WTC11 (cell line): ENCODE results near the gene CCDC50. TPM values are rescaled to one million over a fixed set of nuclear protein-coding genes. Genes with fewer than 3 reads are reported as not detected.

Experiments
- ATAC-seq: fragments of 200-7000 bp; cut with Tn5 transposase; 2 replicates; pipeline ENCODE4 v1.10.0; 2021; ENCODE audit warnings: mild to moderate bottlenecking, moderate library complexity
- CTCF ChIA-PET: fragments of 300-600 bp; sonication (Branson Sonifier 250); formaldehyde crosslinking; loops from one replicate; lab custom pipeline; 2021; ENCODE audit warnings: antibody characterized with exemption; lab: Charles Lee
- POLR2A ChIA-PET: fragments of 350-600 bp; sonication (Branson Sonifier 250); formaldehyde crosslinking; loops from one replicate; lab custom pipeline; 2021; ENCODE audit warnings: antibody characterized with exemption; lab: Charles Lee
- DNase-seq: peaks from one replicate; pipeline ENCODE4 v3.0.0; 2021; ENCODE audit warnings: low spot score
- H3K27ac Mint-ChIP-seq: 2 replicates; pipeline ENCODE4 v1.8.0; 2021; ENCODE audit warnings: mixed read lengths
- H3K27me3 Mint-ChIP-seq: 2 replicates; pipeline ENCODE4 v1.8.0; 2021; ENCODE audit warnings: low read depth, mild to moderate bottlenecking, moderate library complexity, mixed read lengths
- H3K36me3 Mint-ChIP-seq: 2 replicates; pipeline ENCODE4 v1.8.0; 2021; ENCODE audit warnings: mixed read lengths
- H3K4me1 Mint-ChIP-seq: 2 replicates; pipeline ENCODE4 v1.8.0; 2022; ENCODE audit warnings: mixed read lengths
- H3K4me3 Mint-ChIP-seq: 2 replicates; pipeline ENCODE4 v1.8.0; 2021; ENCODE audit warnings: mild to moderate bottlenecking, moderate library complexity, mixed read lengths
- H3K9me3 Mint-ChIP-seq: 2 replicates; pipeline ENCODE4 v1.8.0; 2021; ENCODE audit warnings: mixed read lengths
- AR ChIP-seq: fragments of 250-450 bp; sonication (Bioruptor Pico); IDR thresholded peaks from 2 replicates; pipeline ENCODE4 v1.9.0; 2021; ENCODE audit warnings: mild to moderate bottlenecking
- ATF2 ChIP-seq: sonication (generic); formaldehyde crosslinking; IDR thresholded peaks from 2 replicates; pipeline ENCODE4 v1.8.1; 2022; ENCODE audit warnings: low read depth, missing genetic modification reagents, borderline replicate concordance
- CDX4 ChIP-seq: fragments of 250-450 bp; sonication (Bioruptor Pico); IDR thresholded peaks from 2 replicates; pipeline ENCODE4 v1.9.0; 2021; ENCODE audit warnings: moderate library complexity, mild to moderate bottlenecking, inconsistent platforms, borderline replicate concordance
- FOXP1 ChIP-seq: sonication (generic); formaldehyde crosslinking; IDR thresholded peaks from 2 replicates; pipeline ENCODE4 v1.8.0; 2022; ENCODE audit warnings: missing genetic modification reagents, mild to moderate bottlenecking, moderate library complexity, borderline replicate concordance
- FOXP4 ChIP-seq: sonication (generic); formaldehyde crosslinking; IDR thresholded peaks from 2 replicates; pipeline ENCODE4 v1.8.0; 2022; ENCODE audit warnings: mild to moderate bottlenecking, missing genetic modification reagents
- MLX ChIP-seq: sonication (generic); formaldehyde crosslinking; IDR thresholded peaks from 2 replicates; pipeline ENCODE4 v1.8.1; 2023; ENCODE audit warnings: mild to moderate bottlenecking, missing genetic modification reagents, moderate library complexity
- MXD4 ChIP-seq: fragments of 250-450 bp; sonication (Bioruptor Pico); IDR thresholded peaks from 2 replicates; pipeline ENCODE4 v1.8.0; 2021; ENCODE audit warnings: mild to moderate bottlenecking, moderate library complexity, borderline replicate concordance
- NFYB ChIP-seq: sonication (generic); formaldehyde crosslinking; conservative IDR thresholded peaks from 2 replicates; pipeline ENCODE4 v1.8.0; 2022; ENCODE audit warnings: low read depth, missing genetic modification reagents
- NR2C2 ChIP-seq: sonication (generic); formaldehyde crosslinking; IDR thresholded peaks from 2 replicates; pipeline ENCODE4 v1.8.0; 2022; ENCODE audit warnings: mild to moderate bottlenecking, missing genetic modification reagents
- PREB ChIP-seq: sonication (generic); formaldehyde crosslinking; IDR thresholded peaks from 2 replicates; pipeline ENCODE4 v1.8.1; 2022; ENCODE audit warnings: mild to moderate bottlenecking, missing genetic modification reagents, moderate library complexity, borderline replicate concordance
- RORB ChIP-seq: fragments of 250-450 bp; sonication (Bioruptor Pico); IDR thresholded peaks from 2 replicates; pipeline ENCODE4 v1.9.0; 2021; ENCODE audit warnings: mild to moderate bottlenecking
- SMAD3 ChIP-seq: sonication (generic); formaldehyde crosslinking; IDR thresholded peaks from 2 replicates; pipeline ENCODE4 v1.8.0; 2022; ENCODE audit warnings: missing genetic modification reagents, mild to moderate bottlenecking, borderline replicate concordance
- TP53 ChIP-seq: sonication (generic); formaldehyde crosslinking; IDR thresholded peaks from 2 replicates; pipeline ENCODE4 v1.8.1; 2023; ENCODE audit warnings: mild to moderate bottlenecking, missing genetic modification reagents
- ZNF281 ChIP-seq: sonication (generic); formaldehyde crosslinking; IDR thresholded peaks from 2 replicates; pipeline ENCODE4 v1.8.0; 2023; ENCODE audit warnings: mild to moderate bottlenecking, missing genetic modification reagents
- total RNA-seq: library from RNA; stranded (reverse); gene quantifications from 3 replicates; pipeline ENCODE4 v1.2.3, GENCODE V29; 2021

The CCDC50 gene
- total RNA-seq, 1 experiment from 2014 or later: 33.1 TPM

GRCh38 chr3:191307341-191307740 lies 21.9 kb upstream of the CCDC50 start:
- CTCF ChIA-PET: interaction anchor here (0.7 kb wide), 2 partner anchors 22 to 84 kb away, joined by 3 to 4 read pairs; partner anchors contain the start of gene CCDC50
- DNase-seq: no peak
- POLR2A ChIA-PET: no interaction called here
- ATAC-seq: no peak
- Mint-ChIP-seq H3K4me1 (peaks cover 8% of the 10 kb centered on the region), H3K9me3 (peaks cover 3% of the 10 kb centered on the region; the same call in 1 of the 2 replicates), H3K36me3 (no peaks in the 10 kb centered on the region), H3K27ac (no peak overlapping the region), H3K27me3 (no peaks in the 10 kb centered on the region), H3K4me3 (no peak overlapping the region)
- TF ChIP-seq MLX (CRISPR knock-in tag) (no peak), TP53 (no peak), FOXP4 (CRISPR knock-in tag) (no peak), MXD4 (CRISPR knock-in tag) (no peak), PREB (no peak), ATF2 (no peak), NR2C2 (CRISPR knock-in tag) (no peak), NFYB (CRISPR knock-in tag) (no peak), AR (no peak), SMAD3 (CRISPR knock-in tag) (no peak), CDX4 (CRISPR knock-in tag) (no peak), FOXP1 (CRISPR knock-in tag) (no peak), ZNF281 (CRISPR knock-in tag) (no peak), RORB (CRISPR knock-in tag) (no peak)
